AG08395 (cell line): ENCODE results near the gene ZNF606.
"Not testable (repeated sequence)": the region's sequence is repeated elsewhere in the genome, so short reads cannot be mapped to it uniquely, and the experiment has no call there.

Experiments
- DNase-seq: peaks from one replicate; pipeline ENCODE4 v3.0.0; 2012; ENCODE audit warnings: mixed read lengths, low spot score

The ZNF606 gene

DNA sequence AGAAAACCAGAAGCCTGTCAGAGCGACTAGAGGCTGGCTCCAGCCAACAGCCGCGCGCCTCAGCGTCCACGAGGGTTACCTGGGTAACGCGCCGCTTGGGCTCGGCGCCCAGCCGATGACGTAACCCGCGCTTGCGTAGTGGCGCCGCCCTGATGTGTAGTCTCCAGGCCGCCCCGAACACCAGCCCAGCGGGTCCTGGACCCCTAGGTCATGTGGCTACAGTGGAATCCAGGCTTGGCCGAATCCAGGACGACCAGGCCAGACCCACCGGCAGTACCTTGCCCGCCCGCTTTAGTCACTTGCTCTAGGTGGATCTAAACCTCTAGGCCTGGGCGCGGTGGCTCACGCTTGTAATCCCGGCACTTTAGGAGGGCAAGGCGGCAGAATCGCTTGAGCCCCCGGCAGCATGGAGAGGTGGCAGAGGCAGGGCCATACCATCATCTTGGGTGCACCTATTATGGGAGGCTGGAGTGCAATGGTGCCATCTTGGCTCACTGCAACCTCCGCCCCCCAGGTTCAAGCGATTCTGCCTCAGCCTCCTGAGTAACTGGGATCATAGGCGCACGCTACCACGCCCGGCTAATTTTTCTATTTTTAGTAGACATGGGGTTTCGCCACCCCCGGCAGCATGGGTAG lies 7.2 kb upstream of the ZNF606 start:
- peak; percentile 62 for DNase-seq

DNA sequence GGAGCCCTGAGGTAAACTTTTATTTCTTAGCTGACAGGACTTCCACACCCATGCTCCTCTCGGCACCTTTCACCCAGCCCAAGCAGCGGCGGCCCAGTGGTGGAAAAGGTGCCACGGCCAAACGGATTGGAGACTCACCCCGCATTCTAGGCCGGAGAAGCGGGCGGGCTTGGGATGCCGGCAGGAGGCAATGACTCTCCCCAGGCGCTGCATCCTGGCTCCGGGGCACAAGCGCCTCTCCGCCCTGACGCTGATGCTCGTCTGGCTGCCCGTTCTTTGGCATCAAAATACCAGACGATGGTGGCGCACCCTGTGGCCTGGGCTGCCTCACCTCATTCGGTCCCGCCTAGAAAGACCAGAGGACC lies 6.7 kb upstream of the ZNF606 start:
- no peak for DNase-seq

DNA sequence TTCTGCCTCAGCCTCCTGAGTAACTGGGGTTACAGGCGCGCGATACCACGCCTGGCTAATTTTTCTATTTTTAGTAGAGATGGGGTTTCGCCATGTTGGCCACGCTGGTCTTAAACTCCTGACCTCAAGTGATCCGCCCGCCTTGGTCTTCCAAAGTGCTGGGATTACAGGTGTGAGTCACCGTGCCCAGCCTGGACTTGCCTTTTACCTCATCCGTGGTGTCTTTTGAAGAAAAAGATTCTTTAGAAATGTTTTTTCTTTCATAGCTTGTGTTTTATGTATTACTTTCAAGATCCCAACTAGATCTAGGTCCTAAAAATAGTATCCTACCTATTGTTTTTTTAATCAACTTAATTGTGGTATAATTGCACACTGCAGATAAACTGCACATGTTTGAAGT lies 6.3 kb upstream of the ZNF606 start:
- DNase-seq: not testable (repeated sequence)

DNA sequence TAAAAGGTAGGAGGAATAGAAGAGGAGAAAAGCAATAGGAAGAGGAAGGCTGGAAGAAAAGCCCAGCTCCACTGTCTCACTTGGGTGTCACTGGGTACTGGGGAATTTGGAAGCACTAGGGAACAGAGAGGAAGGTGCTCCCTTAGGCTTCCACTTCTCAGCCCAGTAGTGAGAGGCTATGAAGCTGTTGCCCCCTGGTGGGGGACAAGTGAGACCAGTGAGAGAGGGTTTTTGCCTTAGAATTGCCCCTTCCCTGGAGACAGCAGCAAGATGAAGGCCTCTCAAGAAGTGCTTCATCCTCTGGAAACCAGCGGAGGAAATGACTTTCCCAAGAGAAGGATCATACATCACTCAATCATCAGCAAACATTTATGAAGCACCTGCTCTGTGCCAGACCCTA lies 4.7 kb upstream of the ZNF606 start:
- no peak for DNase-seq

DNA sequence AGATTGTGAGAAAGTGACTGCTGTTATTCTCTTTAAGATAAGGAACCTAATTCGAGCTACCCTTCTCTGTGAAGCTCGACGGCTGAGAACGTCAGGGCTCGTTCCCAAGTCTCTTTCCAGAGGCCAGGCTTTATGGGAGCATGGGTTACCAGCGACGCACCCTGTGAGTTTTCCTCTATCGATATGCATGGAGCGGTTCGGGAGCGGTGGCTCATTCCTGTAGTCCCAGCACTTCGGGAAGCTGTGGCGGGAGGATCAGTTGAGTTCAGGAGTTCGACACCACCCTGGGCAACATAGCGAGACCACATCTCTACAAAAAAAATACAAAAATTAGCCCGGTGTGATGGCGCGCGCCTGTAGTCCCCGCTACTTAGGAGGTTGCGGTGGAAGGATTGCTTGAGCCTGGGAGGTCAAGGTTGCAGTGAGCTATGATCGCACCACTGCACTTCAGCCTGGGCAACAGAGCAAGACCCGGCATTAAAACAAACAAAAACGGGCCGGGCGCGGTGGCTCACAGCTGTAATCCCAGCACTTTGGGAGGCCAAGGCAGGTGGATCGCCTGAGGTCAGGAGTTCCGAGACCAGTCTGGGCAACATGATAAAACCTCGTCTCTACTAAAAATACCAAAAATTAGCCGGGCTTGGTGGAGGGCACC lies 681 bp upstream of the ZNF606 start:
- DNase-seq: no peak

DNA sequence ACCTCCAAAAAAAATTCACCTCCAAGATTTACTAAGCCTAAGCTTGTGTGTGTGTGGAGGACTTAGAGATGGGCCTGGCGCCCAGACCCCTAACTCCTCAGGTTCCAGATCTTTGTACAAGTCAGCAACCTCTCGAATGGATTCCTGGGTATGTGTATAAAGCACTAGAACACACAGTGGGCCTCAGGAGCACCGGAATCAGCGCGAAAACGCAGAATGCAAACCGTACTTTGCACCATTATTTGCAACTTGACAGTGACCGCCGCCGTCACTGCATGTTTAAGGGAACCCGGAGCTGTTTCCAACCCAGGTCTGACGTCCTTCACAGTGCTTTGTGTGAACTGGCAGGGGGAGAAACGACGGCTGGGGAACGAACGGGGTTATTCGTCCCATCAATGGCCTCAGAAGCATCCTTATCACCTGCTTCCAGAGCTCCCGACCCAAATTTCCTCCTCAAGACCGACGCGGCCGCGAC lies 688 bp downstream of the ZNF606 start:
- DNase-seq: peak; percentile 7

DNA sequence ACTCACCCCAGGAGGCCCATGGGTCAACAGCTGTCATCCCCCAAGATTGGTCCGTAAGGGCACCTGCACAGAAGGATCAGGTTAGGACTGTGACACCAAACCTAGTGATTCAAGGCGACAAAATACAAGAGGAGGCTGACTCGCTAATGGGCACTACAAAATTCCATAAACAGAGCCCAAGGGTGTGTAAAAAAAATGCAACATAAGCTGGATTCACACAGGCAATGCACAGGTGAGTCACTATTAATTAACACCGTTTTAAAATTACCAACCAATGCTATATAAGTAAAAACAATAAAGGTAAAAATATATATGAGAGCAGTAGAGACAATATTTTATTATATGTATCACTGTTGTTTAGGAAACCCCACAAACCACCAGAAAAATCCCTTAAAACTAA lies 1.9 kb downstream of the ZNF606 start:
- no peak for DNase-seq

DNA sequence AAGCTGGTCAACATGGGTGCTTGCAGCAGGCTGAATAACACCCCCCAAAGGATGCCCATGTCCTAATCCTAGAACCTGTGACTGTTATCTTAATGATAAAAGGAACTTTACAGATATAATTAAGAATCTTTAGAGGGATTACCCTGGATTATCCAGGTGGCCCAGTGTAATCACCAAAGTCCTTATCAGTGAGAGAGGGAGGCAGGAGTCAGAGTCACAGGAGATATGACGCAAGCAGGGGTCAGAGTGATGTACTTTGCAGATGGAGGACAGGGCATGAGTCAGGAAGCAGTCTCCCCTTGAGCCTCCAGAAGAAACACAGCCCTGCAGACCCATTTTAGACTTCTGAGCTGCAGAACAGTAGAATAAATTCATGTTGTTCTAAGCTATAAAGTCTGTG lies 9.8 kb downstream of the ZNF606 start:
- no peak for DNase-seq

DNA sequence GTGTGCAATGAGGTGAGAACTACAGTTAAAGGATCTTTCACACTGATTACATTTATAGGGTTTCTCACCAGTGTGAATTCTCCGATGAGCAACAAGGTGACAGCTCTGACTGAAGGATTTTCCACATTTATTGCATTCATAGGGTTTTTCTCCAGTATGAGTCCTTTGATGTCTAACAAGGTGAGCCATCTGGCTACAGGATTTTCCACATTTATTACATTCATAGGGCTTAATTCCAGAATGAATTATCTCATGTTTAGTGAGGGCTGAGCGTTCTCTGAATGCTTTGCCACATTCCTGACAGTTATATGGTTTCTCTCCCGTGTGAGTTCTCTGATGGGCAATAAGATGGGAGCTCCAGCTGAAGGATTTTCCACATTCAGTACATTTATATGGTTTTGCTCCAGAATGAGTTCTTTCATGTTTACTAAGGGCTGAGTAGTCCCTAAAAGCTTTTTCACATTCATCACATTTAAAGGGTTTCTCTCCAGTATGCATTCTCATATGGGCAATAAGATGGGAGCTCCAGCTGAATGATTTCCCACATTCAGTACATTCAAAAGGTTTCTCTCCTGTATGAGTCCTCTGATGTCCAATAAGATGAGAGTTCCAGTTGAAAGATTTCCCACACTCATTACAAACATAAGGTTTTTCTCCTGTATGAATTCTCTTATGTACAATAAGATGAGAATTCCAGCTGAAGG lies 23.9 kb downstream of the ZNF606 start:
- DNase-seq: no peak

DNA sequence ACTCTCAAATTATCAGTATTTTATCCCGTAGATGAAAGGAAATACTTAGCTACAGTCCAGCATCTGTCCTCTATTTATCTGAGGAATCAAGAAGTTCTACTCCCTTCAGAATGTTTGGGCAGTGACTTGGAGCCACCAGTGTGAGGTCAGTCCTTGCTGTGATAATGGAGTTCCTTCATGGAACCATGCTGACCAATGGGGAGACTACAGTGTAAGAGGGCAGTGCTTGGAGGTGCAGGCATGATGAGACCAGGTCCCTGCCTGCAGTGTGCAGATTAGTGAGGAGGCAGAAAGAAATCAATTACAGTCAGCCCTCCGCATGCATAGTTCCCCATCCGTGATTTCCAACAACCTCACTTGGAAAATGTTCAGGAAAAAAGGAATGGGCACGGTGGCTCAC lies 28.2 kb downstream of the ZNF606 start, which contains the start of gene C19orf18:
Gene C19orf18, minus strand, starts transcription at position 101 of the 400 bp plus-strand sequence. CDS start 102 bp downstream, outside the sequence.
- DNase-seq: no peak

DNA sequence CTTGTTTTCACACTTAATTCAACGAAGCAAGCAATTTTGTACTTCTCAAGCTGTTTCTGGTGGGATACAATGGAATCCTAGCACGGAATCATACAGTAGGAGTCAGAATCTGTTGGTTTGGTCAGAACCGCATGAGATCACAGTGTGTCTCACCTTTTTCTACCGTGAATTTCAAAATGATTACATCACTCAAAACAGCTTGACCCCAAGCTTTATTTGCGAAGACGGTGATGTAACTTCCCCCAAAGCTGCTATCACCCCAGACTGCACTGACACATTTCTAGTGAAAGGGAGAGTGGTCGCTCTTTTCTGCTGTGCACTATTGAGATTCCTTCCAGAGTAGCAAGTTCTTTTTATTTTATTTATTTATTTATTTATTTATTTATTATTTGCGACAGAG lies 37.9 kb downstream of the ZNF606 start:
- no peak for DNase-seq

DNA sequence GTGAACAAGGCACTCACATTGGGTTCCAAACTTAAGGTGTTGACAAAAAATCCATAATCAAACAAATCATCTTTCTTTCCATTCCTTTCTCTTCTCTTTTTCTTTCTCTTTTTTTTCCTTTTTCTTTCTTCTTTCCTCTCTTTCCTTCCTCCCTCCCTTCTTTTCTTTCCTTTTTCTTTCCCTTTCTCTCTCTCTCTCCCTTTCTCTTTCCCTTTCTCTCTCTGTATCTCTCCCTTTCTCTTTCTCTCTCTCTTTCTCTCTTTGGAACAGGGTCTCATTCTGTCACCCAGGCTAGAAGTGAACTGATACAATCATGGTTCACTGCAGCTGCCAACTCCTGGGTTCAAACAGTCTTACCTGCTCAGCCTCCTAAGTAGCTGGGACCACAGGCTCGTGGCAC lies 40.8 kb downstream of the ZNF606 start:
- no peak for DNase-seq

DNA sequence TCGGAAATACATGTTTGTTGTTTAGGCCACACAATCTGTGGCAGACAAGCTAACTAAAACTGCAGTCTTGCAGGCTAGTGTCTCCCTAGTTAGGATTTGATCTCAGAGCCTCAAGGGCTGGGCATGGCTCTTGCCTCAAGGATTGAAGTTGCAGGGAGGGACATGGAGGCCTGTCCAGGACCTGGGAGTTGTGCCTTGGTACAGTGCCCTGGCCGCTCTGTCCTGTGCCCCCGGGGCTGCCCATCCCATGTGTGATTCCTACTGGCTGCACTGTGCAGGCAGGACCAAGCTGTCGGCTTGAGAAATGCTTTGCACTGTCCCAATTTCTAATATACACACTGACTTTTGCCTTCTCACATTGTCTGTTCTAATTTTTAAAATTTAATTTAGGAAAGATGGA lies 47.6 kb downstream of the ZNF606 start:
- DNase-seq: no peak

DNA sequence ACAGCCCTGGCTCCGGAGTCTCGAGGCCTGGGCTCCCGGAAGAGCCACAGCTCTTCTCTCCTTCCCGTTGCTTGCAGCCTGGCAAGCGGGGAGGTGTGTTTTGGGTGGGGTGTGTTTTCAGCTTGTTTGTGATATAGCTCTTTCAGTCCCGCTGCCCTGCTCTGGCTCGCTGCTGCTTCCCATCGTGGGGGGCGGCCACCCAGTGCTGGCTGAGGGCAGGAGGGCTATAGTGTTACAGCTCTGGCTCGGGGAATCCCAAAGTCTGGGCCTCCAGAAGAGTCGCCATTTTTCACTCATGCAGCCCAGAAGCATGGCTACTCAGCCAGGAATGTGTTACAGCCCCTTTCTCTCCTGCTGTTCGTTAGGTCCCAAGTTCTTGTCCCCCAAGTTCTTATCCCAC lies 52.9 kb downstream of the ZNF606 start:
- DNase-seq: no peak

DNA sequence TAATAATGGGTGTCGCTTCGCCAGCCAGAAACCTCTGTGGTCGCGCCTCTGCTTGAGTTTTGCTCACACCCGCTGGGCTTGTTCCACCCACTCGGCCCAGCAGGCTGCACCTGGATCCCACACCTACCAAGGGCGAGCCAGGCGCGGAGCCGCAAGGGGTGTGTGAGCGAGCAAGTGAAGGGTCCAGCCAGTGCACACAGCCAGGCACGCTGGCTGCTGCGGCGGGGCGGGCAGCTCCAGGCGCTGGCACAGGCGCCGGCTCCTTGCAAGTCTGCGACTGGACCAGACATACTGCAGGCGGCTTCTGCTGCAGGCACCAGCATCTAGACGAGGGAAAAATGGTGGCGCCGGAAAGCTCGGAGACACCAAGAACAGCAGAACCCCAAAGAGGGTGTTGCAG lies 53.3 kb downstream of the ZNF606 start:
- no peak for DNase-seq

DNA sequence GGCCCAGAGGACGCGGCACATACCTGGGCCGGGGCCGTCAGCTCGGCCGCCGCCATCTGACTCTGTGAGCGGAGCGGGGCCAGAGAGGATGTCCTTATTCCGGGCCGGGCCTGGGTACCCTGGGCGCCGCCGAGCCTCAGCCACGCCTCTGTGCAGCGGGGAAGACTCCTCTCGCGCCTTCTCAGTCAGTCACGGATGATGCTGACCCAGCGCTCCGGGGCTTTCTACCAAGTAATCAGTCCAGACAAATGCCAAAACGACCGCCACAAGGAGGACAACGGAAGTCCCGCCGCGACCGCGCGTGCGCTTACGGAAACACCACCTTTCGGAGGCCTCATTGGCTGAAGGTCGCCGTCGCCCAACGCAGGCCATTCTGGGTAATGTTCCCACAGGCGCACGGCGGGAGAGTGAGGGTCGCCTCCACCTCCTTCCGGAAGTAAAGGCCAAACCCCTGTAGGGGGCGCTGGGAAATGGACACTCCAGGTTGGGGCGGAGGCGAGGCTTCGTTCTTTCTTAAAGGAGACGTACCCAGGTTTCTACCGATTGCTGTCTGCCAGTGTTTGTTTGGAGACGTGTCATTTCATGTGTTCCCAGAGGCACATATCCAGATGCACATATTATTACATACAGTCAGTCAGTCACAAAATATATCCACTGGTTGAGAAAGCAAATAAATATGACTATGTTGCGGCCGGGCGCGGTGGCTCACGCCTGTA lies 55.0 kb downstream of the ZNF606 start, which contains the start of gene ZNF256:
Gene ZNF256, minus strand, starts transcription at position 288 of the 716 bp plus-strand sequence. Its CDS starts 232 bp downstream, at position 56.
- DNase-seq: peak; percentile 97

DNA sequence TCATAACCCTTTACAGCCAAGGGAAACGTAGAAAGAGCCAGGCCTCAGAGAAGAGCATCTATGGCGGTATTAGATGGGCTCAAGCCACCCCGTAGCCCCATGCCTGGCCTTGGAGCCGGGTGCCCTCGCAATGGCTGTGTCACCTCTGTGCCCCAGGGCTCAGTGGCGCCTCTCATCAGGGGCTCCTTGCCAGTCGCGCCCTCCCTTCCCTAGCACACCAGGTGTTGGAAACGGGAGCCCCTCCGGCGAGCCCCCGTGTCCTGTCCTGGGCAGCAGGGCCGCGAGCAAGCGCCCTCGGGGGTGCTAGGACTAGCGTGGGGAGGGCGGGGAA lies 55.6 kb downstream of the ZNF606 start:
- DNase-seq: no peak

DNA sequence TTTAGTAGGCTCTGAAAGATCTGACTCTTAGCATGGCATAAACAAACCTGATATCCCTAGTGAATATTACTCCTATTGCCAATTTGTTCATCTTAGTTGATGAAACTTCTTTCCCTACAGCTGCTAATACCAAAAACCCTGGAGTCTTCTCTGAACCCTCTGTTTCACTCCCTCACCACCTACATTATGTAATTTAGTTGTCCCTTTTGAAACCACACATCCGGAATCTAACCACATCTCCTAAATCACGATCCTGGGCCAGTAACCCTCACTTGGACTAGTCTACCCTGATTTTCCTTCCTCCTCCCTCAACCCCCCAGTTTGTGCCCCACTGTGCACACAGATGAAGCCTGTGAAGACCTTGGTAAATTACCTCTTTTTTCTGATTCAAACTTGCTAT lies 56.3 kb downstream of the ZNF606 start:
- no peak for DNase-seq

DNA sequence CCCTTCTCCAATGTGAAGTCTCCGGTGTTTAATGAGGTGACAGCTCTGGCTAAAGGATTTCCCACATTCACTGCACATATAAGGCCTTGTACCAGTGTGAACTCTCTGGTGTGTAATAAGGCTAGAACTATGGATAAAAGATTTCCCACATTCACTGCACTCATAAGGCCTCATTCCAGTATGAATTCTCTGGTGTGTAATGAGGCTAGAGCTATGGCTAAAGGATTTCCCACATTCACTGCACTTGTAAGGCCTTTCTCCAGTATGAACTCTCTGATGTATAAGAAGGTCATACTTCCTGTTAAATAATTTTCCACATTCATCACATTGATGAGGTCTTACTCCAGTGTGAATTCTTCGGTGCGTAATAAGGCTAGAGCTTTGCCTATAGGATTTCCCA lies 61.0 kb downstream of the ZNF606 start:
- no peak for DNase-seq

DNA sequence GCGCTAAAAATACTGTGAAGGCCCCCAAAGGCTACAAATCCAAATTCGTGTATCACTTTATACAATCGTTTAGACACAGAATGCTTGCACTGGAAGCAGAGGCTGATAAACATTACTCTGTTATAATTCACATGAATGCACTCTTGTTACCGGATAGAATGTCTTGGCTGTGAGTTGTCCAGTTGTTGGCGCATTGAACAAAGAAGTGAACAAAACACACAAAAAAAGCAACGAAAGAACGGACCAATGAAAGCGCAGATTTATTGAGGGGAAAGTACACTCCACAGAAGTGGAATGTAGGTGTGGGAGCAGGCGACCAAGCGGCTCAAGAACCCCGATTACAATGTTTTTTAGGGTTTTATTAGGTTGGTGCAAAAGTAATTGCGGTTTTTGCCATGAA lies 66.9 kb downstream of the ZNF606 start:
- DNase-seq: no peak

DNA sequence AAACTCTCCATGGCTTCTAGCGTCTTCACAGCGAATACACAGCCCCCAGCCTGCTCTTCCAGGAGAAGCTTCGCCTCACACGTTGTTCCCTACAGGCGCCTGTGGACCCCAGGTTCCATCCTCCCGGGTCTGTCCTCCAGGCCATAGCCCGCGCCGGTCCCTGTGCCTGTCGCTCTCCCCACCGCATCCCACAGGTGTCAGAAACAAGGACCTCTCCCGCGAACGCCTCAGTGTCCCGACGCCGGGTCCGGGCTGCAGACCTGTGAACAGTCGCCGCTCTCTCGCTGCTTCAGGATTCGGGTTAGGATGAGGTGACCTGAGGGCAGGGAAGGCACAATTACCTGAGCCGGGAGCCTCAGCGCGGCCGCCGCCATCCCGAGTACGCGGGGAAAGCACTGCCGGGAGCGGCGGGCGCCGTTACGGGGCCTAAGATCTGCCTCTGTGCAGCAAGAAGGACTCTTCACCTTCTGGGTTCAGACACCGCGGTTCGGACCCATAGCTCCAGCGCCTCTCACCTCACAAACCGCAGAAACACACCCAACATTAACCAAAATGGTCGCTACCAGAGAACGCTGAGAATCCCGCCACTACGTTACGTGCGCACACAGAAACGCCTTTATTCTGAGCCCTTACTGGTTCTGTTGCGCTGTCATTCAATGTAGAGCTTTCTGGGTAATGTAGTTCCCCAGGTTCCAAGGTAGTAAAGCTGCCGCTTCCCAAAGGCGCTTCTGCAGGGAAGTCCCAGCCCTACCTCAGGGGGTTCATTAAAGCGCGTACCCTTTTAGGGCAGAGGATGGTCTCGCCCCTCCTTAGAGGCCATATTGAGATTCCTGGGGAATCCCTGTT lies 67.6 kb downstream of the ZNF606 start, which contains the start of gene ZNF418:
Gene ZNF418, minus strand, starts transcription at position 583 of the 846 bp plus-strand sequence. CDS start 1,580 bp downstream, outside the sequence.
- peak; percentile 82 for DNase-seq

DNA sequence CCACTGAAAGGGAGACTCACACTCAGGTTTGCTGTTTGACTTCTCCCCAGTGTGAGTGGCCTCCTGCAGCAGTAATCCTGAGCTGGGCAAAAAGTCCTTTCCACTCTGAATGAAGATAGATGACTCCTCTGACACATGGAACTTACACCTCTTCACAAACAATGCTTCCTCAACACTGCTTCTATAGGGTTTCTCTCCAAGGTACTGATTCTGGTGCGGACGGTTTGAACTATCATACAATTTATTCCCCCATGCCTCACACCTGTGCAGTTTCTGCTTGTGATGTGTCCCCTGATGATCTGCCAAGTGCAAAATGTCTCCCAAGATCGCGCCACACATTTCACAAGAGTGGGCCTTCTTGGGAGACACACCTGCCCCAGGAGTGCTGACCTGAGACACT lies 75.0 kb downstream of the ZNF606 start:
- no peak for DNase-seq
